ENCODE measurements around the gene R3HDM2.
A peak's percentile ranks its signal among the peaks of the same experiment; 100 is the strongest.

The R3HDM2 gene

GRCh38 chr12:57266681-57267080 lies 164.2 kb downstream of the R3HDM2 start:
- no peak for DNase-seq (ENCODE audit: low read depth in 2 of 2)

DNA sequence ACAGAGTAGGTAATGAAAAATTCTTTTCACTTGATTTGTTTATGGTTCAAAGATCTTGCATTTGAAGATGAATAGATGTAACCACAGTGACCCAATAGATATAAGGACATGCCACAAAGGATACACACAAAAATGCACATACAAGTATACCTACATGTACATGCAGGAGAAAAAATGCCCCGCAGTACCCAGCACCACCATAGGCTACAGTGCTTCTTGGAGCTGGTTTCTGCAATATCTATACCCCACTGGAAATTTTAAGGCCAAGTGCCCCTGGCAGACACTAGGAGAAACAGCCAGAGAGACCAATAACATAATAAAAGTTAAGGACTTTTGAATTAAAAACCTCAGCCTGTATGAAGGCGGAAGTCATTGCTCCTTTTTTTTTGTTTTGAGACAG lies 167.7 kb downstream of the R3HDM2 start:
- no peak for DNase-seq (ENCODE audit: low read depth in 2 of 2)

DNA sequence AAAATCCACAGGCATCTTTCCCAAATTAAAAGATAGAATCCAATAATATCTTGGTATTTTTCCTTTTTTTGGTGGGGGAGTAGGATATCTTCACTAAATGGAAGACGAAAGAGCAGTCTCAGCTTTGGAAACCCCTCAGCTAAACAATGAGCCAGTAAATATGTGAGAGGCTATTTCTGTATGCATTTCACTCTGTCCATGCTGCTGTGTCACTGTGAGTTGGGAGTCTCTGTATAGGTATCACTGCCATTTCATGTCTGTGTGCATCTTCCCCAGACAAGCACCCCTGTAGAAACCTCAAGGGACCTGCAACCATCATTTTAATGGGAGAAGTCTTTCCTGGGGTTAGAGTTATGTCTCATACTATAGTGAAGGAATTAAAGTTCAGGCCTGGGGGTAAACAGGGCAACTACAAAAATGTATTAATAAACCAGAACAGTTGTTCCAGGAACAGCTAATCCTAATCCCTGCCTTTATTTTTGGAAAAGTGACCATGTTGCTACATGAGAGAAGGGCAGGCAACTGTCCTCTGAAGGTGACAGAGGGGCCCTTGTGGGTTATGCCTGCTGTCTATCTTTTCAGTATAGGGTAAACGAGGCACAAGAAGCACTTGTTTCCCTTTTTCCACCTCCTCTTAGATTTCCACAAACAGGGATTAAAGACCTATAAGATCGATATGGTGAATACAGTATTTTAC lies 168.6 kb downstream of the R3HDM2 start:
- no peak for DNase-seq (ENCODE audit: low read depth in 2 of 2)

GRCh38 chr12:57261428-57261865 lies 169.4 kb downstream of the R3HDM2 start:
- DNase-seq (ENCODE audit: low read depth in 2 of 2), result no peak

DNA sequence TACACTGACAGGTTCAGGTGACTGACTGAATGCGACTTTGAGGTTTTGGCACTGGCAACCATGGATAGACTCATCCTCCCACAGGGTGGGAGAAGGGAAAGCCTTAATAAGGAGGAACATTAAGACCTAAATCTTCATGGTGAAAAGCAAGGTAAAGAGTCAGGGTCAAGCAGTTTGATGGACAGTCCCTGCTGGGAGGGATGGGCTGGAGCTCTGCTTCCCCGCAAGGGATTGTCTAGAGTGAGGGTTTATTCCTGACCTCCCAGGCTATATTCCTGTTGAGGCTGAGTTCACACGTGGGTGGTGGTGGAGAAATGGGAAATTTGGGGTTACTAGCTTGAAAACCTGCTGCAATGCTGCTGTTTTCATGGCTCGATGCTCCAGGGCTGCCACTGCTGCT lies 170.5 kb downstream of the R3HDM2 start:
- no peak for DNase-seq (ENCODE audit: low read depth in 2 of 2)

GRCh38 chr12:57258977-57259970 lies 171.6 kb downstream of the R3HDM2 start:
- DNase-seq (ENCODE audit: low read depth in 2 of 2), result no peak

GRCh38 chr12:57255916-57256315 lies 174.9 kb downstream of the R3HDM2 start:
- DNase-seq (ENCODE audit: low read depth in 2 of 2), result no peak

DNA sequence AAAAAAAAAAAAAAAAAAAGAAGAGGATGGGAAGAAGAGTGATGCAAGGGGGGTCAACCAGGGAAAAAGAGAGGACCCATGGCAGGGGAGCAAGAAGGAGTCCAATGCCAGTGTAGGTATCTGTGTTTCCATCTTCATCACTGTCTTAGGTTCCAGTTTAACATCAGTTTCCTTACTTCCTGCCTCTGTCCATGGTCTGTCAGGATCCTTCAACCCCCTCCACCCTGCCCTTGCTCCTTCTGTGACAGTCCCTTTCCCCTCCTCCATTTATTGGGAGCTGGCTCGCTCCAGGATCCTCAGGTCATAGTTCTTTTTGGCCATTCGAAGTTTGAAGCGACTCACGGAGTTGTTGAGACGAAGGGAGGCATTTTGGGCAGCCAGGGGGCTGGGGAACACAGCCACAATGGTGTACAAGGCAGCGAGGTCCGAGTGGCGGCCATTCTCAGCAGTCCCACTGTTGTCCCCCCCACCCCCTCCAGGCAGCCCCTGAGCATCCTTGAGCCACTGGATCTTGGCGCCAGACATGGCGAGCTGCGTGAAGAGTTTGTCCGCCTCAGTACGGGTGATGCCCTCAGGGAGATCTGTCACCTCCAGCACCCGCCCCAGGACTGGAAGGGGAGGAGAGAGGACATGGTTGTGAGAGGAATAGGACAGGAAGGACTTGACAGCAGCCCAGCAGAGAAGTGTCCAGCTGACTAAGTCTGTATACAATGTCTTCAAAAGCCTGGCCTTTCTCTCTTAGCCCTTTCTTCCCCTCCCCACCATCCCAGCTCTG lies 176.2 kb downstream of the R3HDM2 start:
- no peak for DNase-seq (ENCODE audit: low read depth in 2 of 2)

DNA sequence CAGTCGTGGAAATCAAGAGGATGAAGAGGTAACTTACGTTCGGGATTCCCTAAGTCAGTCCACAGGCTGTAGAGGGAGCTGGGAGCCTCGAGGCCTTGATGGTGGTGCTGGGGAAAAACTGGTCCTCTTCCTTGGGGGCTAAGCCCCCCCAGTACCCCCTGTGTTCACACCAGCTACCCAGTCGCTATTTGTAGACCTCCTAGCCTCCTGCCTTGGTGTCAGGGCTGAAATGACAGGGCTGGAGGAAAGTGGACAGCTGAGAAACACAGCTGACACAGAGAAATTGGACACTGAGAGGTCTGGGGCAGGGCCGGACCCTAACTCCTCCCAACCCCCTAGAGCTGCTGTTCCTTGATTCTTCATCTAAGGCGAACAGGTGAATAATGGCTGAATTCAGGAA lies 179.9 kb downstream of the R3HDM2 start, which contains the start of gene STAC3:
Gene STAC3 (minus strand): TSS at position 232 of the 400 bp plus-strand sequence. CDS start 1,551 bp downstream, outside the sequence.
- DNase-seq (ENCODE audit: low read depth in 2 of 2), result no peak

- DNase-seq (ENCODE audit: low read depth in 2 of 2), result no peak
Measured at GRCh38 chr12:57250541-57250940, 180.3 kb downstream of the R3HDM2 start.

DNA sequence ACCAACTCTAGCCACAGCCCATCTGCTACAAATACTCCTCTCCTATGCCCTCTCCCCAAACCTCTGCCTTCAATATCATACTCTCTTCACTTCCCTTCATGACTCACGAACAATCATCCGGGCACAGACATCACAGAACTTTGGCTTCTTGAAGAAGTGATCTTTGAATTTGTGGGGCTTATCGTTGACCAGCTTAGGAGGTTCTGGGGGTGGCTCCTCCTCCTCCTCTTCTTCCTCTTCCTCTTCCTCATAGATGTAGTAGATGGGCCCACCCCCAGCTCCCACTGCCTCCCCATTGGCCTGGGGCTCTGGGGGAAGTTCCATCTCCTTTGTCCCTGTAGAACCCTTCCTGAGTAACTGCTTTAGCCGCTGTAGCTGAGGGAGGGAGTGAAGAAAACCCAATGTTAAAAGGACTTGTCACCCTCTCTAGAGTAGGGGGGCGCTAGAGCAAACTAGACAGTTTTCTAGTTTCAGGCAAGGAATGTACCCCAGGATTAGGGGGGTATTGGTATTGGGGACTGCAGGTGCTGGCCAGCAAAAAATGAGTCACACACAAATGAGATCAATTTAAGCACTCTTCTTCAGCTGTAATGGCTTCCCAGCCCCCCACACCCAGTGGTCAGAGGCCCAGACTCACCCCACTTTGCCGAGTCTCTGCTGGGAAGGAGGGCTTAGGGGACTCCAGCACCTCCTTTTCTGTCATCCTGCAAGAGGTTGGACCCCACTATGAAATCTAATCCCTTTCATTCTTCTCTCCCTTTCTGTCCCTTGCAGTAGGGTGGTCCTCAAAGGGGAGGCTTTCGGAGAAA lies 181.7 kb downstream of the R3HDM2 start:
- DNase-seq (ENCODE audit: low read depth in 2 of 2), result no peak

DNA sequence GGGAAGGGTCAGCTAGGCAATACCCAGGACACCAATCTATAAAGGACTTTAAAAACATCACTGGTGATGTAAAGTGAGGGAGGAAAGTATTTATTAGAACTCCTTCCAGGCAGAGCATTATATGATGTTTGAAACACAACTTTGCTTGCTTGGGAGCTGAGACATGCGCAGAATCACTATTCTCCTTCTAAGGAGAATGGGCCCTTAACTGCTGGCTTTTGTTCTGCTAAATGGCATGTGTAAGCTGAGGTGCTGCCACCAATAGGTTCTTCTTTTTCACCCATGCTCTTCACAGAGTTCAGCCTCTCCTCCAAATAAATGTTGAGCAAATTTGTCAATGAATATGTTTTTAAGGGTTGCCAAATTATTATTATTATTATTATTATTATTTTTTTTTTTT lies 183.8 kb downstream of the R3HDM2 start:
- no peak for DNase-seq (ENCODE audit: low read depth in 2 of 2)

- DNase-seq (ENCODE audit: low read depth in 2 of 2), result no peak
Measured at GRCh38 chr12:57244312-57244696, 186.5 kb downstream of the R3HDM2 start.

GRCh38 chr12:57243521-57244311 lies 187.1 kb downstream of the R3HDM2 start:
- DNase-seq (ENCODE audit: low read depth in 2 of 2), result peak; percentile 52 to 68

DNA sequence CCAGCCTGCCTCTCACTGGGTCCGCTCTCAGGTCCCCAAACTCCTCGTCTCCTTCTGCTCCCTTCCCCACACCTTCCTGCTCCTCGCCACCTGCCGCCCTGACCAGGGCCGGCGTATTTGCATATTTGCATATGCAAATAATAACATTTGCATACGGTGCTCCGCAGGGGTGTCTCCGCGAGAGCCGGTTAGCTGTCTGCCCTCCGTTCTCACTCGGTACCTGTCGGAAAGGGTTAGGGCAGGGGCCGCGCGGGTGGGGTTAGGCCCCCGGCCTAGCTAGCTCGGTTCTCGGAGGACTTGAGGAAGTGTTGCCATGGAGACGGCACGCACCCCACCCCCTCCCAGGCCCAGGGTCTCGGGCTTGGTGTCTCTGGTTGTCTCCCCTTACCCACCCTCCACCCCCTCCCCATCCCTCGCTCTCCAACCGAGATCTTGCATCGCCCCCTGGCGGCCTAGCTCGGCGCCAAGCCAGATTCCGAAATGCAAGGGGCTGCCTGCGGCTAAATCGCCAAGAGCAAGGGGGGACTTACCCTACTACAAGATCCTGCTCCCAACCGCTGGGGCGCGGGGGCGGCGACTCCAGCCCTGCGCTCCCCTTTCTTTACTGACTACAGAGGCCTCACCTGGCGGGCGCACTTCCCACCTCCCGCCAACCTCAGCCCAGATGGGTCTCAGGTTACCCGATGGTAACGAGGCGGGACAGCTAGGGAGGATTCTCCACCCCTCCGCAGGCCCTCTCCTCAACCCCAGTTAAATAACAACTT lies 188.0 kb downstream of the R3HDM2 start:
- peak in 1 of 2 donors; percentile 52 for DNase-seq (ENCODE audit: low read depth in 2 of 2)

GRCh38 chr12:57242329-57242690 lies 188.5 kb downstream of the R3HDM2 start:
- DNase-seq (ENCODE audit: low read depth in 2 of 2), result no peak

DNA sequence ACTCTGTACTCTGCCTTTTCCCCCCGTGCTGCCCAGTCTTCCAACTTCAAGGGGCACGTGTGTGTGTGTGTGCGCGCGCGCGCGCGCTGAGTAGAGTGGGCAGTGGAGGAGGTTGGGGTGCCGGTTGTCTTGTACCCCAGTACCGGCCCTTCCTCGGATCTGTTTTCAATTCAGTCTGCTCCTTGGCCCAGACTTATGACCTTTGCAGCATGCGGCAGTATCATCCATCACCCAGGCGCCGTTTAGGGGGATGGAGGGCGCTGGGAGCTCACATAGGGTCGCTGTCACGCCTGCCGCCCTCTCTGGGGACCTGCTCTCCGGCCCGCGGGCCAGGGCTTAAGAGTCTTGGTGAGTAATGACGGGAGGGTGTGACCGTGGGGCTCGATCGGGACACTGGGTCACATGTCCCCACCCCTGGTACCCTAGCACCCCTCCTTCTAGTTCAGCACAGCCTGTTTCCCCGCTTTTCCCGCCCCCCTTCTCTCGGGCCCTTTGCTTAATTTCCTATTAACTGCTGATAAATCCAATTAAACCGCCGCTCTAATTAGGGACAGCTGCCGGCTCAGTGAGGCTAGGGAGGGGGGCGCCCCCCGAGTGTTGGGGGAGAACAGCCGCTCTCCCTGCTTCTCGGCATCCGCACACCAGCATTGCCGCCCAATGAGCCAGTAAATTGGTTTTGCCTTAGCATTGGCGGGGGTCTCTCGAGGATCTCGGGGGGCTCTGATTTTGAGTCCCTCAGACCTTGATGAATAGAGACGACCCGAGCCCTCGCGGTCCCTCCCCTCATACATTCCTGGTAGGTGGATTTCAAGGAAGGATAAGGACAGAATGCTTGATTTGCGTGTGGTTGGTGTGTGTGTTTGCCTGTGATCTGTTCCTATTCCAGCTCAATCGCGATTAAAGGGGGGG lies 189.2 kb downstream of the R3HDM2 start:
- DNase-seq (ENCODE audit: low read depth in 2 of 2), result no peak

- no peak for DNase-seq (ENCODE audit: low read depth in 2 of 2)
Measured at GRCh38 chr12:57240926-57241401, 189.9 kb downstream of the R3HDM2 start.

Measured in stimulated activated CD8-positive, alpha-beta memory T cell treated with anti-CD3 and anti-CD28 coated beads, Interleukin-7, amount 100 ng/mL, for 1 hour (primary cell).